HFF-Myc (cell line): ENCODE results near the gene NLRX1.

ENCODE experiments used
- DNase-seq: peaks from one replicate; pipeline ENCODE4 v3.0.0-alpha.2; 2011; ENCODE audit warnings: low read depth; ENCODE audit errors: extremely low read depth
- H3K4me3 ChIP-seq: replicated peaks from 2 replicates; pipeline ENCODE4 v1.5.1; 2011; ENCODE audit warnings: low read depth, mild to moderate bottlenecking, control low read depth, low read length
- TF ChIP-seq, protein P1 (sequence below): IDR thresholded peaks from 2 replicates; pipeline ENCODE4 v1.5.1; 2012; ENCODE audit warnings: mild to moderate bottlenecking, low read depth, low read length, control low read depth; ENCODE audit errors: missing control alignments

Gene NLRX1

GRCh38 chr11:119229288-119229672 is 60.8 kb downstream of the NLRX1 start:
- H3K4me3 ChIP-seq: no peak overlapping the region
- TF ChIP-seq, protein P1, sequence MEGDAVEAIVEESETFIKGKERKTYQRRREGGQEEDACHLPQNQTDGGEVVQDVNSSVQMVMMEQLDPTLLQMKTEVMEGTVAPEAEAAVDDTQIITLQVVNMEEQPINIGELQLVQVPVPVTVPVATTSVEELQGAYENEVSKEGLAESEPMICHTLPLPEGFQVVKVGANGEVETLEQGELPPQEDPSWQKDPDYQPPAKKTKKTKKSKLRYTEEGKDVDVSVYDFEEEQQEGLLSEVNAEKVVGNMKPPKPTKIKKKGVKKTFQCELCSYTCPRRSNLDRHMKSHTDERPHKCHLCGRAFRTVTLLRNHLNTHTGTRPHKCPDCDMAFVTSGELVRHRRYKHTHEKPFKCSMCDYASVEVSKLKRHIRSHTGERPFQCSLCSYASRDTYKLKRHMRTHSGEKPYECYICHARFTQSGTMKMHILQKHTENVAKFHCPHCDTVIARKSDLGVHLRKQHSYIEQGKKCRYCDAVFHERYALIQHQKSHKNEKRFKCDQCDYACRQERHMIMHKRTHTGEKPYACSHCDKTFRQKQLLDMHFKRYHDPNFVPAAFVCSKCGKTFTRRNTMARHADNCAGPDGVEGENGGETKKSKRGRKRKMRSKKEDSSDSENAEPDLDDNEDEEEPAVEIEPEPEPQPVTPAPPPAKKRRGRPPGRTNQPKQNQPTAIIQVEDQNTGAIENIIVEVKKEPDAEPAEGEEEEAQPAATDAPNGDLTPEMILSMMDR: no peak
- DNase-seq: no peak

GRCh38 chr11:119229741-119230140 is 61.2 kb downstream of the NLRX1 start:
- no peak for DNase-seq
- no peak overlapping the region for H3K4me3 ChIP-seq
- TF ChIP-seq, protein P1: no peak
